ENCODE results near the gene CR1.
"Not testable (repeated sequence)": the region's sequence is repeated elsewhere in the genome, so short reads cannot be mapped to it uniquely, and the experiment has no call there.

- TF ChIP-seq, protein P1, sequence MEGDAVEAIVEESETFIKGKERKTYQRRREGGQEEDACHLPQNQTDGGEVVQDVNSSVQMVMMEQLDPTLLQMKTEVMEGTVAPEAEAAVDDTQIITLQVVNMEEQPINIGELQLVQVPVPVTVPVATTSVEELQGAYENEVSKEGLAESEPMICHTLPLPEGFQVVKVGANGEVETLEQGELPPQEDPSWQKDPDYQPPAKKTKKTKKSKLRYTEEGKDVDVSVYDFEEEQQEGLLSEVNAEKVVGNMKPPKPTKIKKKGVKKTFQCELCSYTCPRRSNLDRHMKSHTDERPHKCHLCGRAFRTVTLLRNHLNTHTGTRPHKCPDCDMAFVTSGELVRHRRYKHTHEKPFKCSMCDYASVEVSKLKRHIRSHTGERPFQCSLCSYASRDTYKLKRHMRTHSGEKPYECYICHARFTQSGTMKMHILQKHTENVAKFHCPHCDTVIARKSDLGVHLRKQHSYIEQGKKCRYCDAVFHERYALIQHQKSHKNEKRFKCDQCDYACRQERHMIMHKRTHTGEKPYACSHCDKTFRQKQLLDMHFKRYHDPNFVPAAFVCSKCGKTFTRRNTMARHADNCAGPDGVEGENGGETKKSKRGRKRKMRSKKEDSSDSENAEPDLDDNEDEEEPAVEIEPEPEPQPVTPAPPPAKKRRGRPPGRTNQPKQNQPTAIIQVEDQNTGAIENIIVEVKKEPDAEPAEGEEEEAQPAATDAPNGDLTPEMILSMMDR (IDR thresholded peaks at IDR 0.05) = not testable (repeated sequence)
- not testable (repeated sequence) for TF ChIP-seq POLR2A (IDR thresholded peaks at IDR 0.05)
Observed at GRCh38 chr1:207554823-207555222, 58.9 kb downstream of the CR1 start.

All from body of pancreas (tissue), 4 donors.